GM19468 (cell line): ENCODE results near the gene ARMC7.
A peak's percentile ranks its signal among the peaks of the same experiment; 100 is the strongest.
"Not testable (repeated sequence)": the region's sequence is repeated elsewhere in the genome, so short reads cannot be mapped to it uniquely, and the experiment has no call there.

Experiments
- ATAC-seq: cut with Tn5 transposase; IDR thresholded peaks from one replicate; pipeline ENCODE4 v1.9.1; 2021; ENCODE audit warnings: mild to moderate bottlenecking, moderate library complexity, moderate number of reproducible peaks; ENCODE audit not compliant: unreplicated experiment; ENCODE audit errors: extremely low read depth

Gene ARMC7

GRCh38 chr17:75125984-75126383 lies 16.2 kb downstream of the ARMC7 start:
- ATAC-seq, result no peak

- ATAC-seq, result no peak
Observed at GRCh38 chr17:75126954-75127353, 17.2 kb downstream of the ARMC7 start.

GRCh38 chr17:75127936-75128335 lies 18.2 kb downstream of the ARMC7 start:
- ATAC-seq, result not testable (repeated sequence)

GRCh38 chr17:75128694-75129505 lies 19.1 kb downstream of the ARMC7 start:
- no peak for ATAC-seq

GRCh38 chr17:75129576-75129975 lies 19.8 kb downstream of the ARMC7 start:
- ATAC-seq, result no peak

- ATAC-seq, result no peak
Observed at GRCh38 chr17:75130059-75130631, 20.4 kb downstream of the ARMC7 start.

GRCh38 chr17:75130632-75131277 lies 21.0 kb downstream of the ARMC7 start:
- ATAC-seq, result no peak

- peak; percentile 83 for ATAC-seq
Observed at GRCh38 chr17:75131278-75132017, 21.7 kb downstream of the ARMC7 start, which contains the start of gene NT5C. Gene NT5C, minus strand, starts transcription at chr17:75131742. Its CDS starts 35 bp downstream, at chr17:75131707.

GRCh38 chr17:75132018-75133000 lies 22.5 kb downstream of the ARMC7 start:
- ATAC-seq, result not testable (repeated sequence)

- no peak for ATAC-seq
Observed at GRCh38 chr17:75133001-75133400, 23.2 kb downstream of the ARMC7 start.

- not testable (repeated sequence) for ATAC-seq
Observed at GRCh38 chr17:75133607-75134347, 24.0 kb downstream of the ARMC7 start.

GRCh38 chr17:75135452-75135851 lies 25.7 kb downstream of the ARMC7 start:
- ATAC-seq, result no peak

- ATAC-seq, result no peak
Observed at GRCh38 chr17:75135946-75136345, 26.2 kb downstream of the ARMC7 start.

GRCh38 chr17:75137762-75138161 lies 28.0 kb downstream of the ARMC7 start:
- ATAC-seq, result not testable (repeated sequence)

GRCh38 chr17:75138519-75138918 lies 28.8 kb downstream of the ARMC7 start:
- no peak for ATAC-seq

- no peak for ATAC-seq
Observed at GRCh38 chr17:75142236-75142971, 32.6 kb downstream of the ARMC7 start.

- no peak for ATAC-seq
Observed at GRCh38 chr17:75144816-75145512, 35.2 kb downstream of the ARMC7 start.
